ENCODE results near the gene ROR1.
A peak's percentile ranks its signal among the peaks of the same experiment; 100 is the strongest.

Gene ROR1

DNA sequence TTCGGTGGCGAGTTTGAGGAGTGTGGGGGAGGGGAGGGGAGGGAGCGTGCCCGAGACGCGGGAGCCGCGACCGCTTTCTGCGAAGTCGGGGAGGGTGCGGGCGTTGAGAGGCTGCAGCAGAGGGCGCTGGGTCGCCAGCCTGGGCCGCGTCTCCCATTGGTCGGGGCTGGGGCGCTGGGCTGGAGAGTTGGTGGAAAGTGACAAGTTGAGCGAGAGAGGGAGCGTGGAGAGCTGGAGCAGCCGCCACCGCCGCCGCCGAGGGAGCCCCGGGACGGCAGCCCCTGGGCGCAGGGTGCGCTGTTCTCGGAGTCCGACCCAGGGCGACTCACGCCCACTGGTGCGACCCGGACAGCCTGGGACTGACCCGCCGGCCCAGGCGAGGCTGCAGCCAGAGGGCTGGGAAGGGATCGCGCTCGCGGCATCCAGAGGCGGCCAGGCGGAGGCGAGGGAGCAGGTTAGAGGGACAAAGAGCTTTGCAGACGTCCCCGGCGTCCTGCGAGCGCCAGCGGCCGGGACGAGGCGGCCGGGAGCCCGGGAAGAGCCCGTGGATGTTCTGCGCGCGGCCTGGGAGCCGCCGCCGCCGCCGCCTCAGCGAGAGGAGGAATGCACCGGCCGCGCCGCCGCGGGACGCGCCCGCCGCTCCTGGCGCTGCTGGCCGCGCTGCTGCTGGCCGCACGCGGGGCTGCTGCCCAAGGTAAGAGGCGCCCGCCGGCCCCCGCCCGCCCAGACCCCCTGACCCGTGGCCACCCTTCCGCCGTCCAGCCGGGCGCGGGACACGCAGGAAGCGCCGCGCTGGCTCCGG lies at the start of gene ROR1:
TSS of gene ROR1 (plus strand) at position 203 of the 802 bp plus-strand sequence.
- peak; percentile 71 to 78 for DNase-seq

DNA sequence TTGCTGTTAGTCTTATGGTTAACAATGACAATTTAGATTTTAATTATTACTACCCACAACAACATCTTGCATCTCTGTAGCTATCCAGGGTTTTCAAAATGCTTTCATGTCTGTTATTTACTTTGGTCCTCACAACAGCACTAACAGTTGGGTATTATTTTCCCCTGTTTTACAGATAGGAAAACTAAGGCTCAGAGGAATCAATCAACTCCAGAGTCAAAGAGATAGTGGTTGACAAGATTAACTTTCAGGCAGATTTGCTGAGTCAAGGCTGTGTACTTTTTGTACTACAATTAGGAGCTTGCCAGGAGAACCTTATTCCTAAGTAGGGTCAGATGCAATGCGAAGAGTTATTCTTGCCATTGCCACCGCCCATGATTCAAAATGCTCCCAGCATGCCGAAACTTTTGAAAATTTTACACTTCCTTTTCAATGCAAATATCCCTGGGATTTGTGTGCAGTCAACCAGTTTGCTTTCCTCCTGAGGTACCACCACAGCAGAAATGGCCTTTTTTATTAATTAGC lies 49.4 kb upstream of the ROR1 start:
- DNase-seq = no peak

DNA sequence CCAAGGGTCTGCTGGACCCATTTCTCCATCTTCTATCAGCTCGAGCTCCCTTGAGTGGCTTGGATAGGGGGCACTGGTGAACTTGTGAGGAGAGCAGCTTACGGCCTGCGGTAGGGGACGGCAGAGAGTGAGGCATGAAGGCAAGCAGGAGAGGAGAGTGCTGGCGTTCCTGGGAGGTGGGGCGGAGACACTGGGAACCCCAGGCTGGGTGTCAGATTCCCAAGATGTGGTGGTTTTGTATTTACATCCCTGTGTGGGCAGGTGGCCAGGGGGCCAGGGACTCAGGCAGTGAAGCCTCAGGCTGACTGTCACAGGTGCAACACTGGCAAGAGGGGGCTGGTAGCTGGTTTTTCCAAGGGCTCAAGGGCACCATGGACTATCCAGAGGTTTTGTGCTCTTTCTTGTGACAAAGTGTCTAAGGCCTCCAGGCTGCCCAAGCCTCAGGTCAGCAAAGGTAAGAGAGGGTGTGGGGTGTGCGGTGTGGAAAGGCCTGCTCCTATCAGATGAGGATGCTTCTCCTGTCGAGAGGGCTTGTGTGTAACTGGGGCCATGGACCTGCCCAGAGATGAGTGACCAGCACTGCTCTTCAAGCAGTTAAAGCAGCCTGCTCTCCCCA lies 45.1 kb upstream of the ROR1 start:
- DNase-seq = no peak

DNA sequence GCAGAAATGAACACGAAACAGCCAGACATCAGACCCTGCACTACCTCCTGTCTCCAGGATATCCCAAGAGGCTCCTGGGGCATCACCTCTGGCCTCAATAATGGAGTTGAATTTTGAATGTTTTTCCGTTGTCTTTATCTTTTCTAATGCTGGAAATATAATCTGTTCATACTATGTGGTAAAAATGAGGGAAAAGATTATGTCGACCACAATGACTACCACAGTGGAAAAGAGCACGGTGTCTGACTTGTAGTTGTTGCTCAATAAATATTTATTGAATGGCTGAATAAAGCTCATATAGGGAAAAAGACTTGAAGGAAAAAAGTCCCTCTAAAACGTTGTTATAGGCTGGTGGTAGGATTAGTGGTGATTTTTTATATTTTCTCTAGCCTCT lies 44.6 kb upstream of the ROR1 start:
- no peak for DNase-seq

DNA sequence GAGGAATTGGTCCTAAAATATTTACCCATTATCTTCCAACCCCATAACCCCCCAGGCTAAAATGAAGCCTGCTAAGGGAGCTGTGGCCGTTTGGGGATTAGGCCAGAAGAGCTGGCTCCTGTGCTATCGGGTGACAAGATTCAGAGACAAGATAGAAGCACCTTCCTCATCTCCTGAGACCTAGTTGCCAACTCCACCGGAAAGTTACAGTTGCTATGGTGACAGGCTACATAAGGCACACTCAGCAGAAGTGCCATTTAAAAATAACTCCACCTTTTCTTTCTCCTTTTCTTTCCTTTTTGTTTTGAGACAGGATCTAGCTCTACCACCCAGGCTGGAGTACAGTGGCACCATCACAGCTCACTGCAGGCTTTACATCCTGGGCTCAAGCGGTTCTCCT lies 43.6 kb upstream of the ROR1 start:
- peak in 1 of 2 experiments; percentile 54 for DNase-seq

DNA sequence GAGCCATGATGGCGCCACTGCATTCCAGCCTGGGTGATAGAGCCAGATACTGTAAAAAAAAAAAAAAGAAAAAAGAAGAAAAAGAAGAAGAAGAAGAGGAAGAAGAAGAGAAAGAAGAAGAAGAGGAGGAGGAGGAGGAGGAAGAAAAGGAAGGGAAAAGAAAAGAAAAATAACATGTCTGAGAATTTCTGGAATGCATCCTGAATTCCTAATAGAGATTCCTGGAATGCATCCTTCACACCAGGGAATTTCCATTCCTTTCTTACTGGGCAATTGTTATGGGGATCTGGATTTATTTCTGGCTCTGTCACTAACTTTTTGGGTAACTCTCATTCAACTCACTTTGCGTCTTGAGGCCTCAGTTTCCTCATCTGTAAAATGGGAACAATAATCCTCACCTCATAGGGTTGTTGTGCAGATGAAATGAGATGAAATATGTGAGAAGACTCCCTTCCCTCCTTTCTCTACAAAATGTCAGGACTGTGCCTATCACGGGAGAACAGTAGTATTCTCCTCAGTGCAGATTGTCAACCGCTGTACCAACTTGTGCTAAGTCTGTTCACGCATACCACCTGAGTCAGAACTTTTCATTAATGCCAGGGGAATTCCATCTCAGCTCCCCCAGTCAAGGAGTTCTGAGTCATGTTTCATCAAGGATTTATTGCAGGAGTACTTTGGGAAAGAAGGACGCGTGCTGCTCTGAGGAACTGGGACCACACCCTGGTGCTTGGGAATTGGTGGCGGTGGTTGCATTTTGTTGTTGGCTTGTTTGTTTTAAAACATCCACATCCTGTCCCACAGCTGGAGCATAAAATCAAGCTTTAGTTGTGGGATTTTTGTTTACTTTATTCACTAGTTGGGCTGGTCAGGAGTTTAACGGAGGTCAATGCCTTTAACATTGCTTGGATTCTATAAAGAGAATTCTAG lies 42.4 kb upstream of the ROR1 start:
- no peak for DNase-seq

DNA sequence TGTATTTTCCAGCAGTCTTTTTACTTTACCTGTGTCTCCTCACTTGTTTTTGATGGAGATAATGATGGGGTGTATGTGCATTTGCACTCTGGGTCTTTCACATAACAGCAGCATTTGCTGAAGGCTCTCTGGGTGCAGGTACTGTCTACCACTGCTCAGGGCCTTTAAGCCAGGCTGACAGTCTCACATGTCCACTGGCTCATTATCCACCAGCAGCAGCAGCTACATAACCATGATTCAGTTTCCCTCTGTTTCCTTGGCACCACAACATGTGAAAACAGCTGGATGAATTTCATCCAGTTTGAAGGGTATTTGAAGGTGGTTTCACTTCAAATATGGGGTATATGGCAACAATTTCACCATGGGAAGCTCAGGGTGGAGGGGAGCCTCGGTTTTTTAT lies 41.2 kb upstream of the ROR1 start:
- DNase-seq = no peak

DNA sequence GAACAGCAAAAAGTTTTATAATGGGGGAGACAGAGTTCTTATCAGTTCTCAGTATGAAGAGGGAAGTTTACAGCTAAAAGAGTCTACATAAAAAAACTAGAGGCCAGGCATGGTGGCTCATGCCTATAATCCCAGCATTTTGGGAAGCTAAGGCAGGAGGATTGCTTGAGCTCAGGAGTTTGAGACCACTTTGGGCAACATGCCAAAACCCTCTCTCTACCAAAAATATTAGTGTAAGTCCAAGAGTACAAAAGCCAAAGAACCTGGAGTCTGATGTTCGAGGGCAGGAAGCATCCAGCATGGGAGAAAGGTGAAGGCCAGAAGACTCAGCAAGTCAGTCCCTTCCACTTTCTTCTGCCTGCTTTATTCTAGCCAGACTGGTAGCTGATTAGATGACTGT lies 35.0 kb upstream of the ROR1 start:
- DNase-seq = no peak

DNA sequence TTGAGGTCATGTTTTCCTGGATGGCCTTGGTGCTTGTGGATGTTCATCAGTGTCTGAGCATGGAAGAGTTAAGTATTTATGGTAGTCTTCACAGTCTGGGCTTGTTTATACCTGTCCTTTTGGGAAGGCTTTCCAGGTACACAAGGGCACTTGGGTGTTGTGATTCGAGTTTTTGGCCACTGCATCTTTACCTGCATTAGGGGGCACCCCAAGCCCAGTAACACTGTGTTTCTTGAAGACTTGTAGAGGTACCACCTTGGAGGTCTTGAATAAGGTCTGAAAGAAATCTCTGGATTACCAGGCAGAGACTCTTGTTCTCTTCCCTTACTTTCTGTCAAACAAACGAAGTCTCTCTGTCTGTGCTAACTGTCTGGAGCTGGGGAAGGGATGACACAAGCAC lies 34.4 kb upstream of the ROR1 start:
- DNase-seq = no peak

DNA sequence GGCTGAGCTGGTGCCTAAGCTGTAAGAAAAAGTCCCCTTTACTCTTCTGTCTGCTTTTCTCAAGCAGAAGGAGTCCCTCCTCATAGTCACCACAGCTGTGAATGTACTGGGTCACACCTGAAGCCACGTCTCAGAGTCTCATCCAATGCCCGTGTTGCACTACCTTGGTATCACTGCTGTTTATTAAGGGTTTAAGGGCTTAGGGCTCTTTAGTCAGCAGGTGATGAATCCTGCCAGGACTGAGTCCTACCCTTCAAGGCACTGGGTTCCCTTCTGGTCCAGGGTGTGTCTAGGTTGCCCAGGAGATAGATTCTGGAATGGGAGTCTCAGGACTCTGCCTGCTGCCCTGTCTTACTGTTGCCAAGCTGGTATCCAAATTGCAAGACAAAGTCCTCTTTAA lies 33.4 kb upstream of the ROR1 start:
- DNase-seq = no peak

DNA sequence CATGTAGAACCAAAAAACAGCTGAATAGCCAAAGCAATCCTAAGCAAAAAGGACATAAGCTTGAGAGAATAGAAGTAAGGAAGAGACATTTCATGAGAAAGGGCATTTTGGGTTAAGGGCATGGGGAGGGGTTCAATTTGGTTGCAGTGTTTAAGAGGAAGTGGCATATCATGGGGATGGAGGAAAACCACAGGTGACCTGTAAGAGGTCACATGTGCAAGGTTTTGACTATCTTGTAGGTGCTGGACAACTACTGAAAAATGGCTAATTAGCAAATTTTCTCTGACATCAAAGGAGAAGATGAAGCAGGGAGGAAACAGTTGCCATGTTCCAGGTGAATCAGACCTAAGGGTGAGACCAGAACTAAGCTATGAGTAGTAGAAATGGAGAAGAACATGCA lies 31.3 kb upstream of the ROR1 start:
- DNase-seq = no peak

DNA sequence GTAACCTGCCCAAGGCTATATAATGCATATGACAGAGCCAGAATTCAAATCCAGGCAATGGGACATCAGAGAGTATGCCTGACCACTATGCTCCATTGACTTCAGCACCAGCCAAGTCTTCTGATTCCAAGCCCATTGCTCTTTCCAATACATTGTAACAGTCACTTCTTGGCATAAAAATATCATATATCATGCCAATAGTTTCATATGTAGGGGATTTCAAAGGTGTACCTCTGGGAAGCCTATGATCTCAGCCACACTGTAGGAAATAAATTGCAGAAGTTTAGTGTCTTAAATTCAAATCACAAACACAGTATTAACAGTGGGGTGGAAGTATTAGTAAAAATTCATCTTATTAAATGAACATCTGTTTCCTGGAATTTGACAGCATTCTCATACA lies 30.0 kb upstream of the ROR1 start:
- no peak for DNase-seq

DNA sequence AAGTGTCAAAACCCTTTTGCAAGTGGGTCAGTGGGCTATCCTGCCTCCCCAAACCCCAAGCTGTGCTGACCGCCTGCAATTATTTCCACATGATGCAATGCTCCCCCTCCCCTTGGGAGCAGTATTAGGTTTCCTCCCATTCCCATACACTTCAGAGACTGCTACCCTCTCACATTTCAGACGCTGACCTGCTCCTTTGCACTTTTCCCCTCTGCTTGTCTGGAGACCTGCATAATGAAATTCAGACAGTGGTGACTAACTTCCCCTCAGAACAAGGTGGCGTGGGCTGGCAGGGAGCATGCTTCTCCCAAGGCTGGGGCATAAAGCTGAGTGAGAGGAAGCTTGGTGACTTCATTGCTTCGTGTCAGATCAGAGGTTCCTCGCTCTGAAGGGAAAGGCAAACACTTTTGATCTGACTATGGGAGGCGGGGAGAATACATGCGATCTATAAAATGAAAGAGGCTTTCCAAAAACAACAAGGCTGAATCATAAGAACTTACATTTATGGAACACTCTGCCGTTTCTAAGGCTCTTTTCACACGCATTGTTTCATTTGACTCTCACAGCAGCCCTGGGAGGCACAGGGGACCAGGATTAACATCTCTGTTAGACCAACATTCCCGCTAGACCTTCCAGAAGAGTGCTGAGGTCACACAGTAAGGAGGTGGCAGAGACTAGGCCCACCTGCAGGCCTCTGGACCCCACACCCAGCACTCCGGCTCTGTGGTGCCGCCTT lies 27.5 kb upstream of the ROR1 start:
- no peak for DNase-seq

DNA sequence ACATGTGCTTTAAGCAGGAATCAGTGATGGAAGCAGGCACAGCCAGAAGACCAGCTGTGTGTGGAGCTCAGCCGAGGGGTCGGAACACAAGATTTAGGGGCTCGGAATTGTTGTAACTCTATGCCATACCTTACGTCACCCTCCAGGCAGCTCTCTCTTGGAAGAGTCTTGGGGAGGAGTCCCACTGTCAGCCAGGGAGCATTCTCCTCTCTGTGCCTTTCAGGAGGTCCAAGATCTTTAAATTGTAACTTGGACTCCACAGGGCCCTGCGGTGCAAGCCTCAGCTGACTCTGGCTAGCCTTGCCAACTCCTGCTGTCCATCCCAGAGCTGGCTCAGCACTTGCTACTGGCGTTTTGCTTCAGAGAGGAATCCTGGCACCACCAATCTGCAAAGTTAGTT lies 26.4 kb upstream of the ROR1 start:
- no peak for DNase-seq

DNA sequence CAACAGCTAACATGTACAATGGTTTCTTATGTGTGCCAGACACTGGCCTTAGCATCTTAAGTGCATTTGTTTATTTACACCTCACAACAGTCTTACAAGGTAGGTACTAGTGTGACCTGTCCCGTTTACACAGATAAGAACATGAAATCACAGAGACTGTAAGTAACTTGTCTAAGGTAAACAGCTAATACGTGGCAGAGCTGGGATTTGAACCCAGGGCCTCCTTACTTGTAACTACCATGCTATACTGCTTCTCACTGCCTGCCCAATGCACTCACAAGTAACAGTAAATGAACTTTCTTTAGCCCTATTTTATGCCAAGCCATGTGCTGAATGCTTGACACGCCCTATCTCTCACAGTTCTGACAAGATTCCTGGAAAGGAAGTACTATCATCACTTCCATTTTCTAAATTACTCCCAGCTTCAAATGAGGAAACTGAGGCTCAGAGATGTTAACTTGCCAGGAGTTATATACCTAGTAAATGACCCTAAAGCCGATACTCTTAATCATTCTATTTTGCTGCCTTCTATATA lies 25.7 kb upstream of the ROR1 start:
- no peak for DNase-seq

DNA sequence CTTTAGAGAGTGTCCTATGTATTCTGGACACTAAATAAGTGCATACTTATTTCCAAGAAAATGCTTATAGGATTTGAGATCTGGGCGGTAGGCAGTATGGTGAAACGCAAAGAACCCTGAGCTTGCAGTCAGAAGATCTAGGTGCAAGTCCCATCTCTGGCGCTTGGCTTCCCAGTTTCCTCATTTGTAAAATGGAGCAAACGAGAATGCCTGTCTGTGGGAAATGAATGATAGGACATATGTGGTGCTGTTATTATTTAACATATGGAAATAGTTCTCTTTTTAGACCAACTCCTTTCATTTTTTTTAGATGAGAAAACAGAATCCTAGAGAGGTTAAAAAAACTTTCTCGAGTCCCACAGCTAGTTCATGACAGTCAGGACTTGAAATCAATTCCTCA lies 25.2 kb upstream of the ROR1 start:
- DNase-seq = no peak

DNA sequence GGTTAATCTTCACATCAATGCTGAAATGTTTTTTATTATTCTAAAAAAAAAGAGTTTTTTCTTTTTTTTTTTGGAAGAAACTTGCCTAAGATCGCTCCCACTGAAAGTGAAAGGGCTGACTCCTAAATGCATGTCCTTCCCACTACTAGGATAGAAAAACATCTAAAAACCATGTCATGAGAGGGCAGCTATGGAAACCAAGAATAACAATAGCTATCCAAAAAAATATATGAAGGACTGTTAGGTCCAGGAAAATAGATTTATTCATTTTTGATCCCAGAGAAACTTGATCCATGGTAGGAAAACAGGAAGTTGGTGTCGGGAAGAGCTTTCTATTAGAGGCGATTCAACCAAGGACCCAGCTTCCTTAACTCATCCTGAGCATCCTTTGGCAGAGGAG lies 23.1 kb upstream of the ROR1 start:
- no peak for DNase-seq

DNA sequence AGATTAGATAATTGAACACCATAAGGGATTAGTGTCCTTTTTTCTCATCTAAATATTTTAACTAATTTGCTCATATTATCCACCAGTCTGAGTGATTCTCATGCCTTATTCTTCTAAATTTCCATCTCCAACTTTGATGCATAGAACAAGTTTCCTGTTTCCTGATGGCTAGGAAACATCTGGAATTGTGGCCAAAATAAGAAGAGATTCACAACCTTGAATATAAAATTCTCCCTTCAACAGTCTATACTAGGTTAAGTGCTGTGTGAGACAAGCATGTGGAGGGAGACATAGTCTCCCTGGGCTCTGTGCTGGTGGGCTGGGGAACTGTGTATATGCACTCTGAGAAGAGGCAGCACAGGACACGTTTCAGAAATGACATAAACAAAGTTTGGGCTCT lies 21.6 kb upstream of the ROR1 start:
- no peak for DNase-seq

DNA sequence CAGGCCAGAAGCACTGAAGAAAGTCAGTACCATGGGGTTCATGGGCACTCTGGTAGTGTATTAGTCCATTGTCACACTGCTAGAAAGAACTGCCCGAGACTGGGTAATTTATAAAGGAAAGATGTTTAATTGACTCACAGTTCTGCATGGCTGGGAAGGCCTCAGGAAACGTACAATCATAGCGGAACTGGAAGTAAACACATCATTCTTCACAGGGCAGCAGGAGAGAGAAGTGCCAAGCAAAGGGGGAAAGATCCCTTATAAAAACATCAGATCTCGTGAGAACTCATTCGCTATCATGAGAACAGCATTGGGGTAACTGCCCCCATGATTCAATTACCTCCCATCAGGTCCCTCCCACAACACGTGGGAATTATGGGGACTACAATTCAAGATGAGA lies 20.2 kb upstream of the ROR1 start:
- DNase-seq = no peak

DNA sequence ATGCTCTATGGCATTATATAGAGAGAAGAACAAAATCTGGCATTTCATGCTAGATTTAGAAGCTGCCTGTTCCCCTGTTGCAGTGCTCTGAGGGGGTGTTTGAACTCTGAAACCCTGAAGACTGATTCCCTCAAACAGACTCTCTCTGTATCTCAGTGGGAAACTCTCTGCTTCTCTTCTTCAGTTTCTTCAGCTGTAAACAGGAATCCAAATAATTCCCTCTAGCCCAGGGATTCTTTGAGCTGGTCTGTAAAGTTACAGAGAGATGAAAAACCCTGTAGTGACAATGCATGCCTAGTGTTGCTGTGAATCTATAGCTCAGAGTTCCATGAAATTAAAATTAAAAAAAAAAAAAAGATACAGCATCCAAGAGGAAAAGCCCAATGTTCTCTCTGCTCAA lies 17.0 kb upstream of the ROR1 start:
- no peak for DNase-seq

DNA sequence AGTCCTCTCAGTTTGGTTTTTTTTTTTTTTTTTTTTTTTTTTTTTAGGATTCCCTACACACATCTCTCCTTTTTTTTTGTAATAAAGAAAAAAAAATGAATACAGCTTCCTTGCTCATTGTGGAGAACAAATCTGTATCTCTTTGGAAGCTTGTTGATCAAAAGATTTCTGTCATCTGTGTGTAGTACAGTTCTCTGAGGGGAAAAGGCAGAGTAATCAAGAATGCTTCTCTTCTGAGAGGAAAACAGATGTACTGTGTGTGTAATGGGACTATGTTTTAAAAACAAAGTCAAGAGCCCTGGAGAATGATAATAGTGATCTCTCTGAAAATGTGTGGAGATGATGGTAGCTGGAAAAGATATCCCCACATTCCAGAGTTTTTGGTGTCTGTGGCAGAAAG lies 16.5 kb upstream of the ROR1 start:
- DNase-seq = no peak

DNA sequence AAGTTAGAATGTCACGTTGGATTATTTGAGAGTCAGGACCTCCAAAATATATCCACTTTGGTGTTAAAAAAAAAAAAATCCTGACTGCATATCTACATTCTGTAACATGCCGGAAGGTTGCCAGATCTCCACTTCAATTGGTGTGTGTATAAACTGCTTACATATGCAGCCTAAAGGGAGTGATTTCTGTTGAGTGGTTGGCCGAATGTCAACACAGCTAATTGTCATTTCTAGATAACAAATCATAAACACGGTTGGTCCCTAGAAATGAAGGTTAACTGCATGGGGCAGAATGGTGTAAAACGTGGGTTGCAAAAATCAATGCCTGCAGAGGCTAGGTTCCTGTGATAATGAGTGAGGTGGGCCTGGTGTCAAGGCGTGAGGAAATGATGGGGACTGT lies 15.0 kb upstream of the ROR1 start:
- no peak for DNase-seq

DNA sequence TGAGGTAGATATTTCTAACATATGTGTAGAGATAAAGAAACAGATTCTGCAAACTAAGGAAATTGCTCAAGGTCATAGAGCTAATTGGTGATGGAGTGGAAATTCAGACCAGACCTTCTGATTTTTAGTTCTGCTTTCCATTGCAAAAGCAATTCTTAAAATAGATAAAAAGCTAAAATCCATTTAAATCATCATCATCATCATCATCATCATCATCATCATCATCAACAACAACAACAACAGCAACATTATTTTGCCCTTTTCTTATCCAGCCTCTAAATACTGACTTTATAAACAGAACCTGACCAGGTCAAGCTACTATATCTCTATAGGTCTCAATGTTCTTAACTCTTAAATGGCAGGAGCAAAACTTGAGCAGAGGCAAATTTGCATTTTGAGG lies 14.0 kb upstream of the ROR1 start:
- no peak for DNase-seq

Measured in NCI-H524 (cell line).